Body of pancreas (tissue), 4 donors: Measurements from ENCODE around the gene IKZF4. TPM values are rescaled to one million over a fixed set of nuclear protein-coding genes. Genes with fewer than 3 reads are reported as not detected.
"Not testable (repeated sequence)": the region's sequence is repeated elsewhere in the genome, so short reads cannot be mapped to it uniquely, and the experiment has no call there.

Experiments
- ATAC-seq: fragments of 150-250 bp; one replicate; pipeline ENCODE4 v1.9.1; 2016
- DNase-seq, 4 donors: peaks; one replicate each; pipeline ENCODE4 v3.0.0-alpha.2; 2019
- H3K27ac ChIP-seq, 4 donors: fragments of 200-600 bp; sonication (generic); 1 replicate in 3 of 4; 2 replicates in 1 of 4; pipeline versions ENCODE4 v1.5.1 to v1.6.1; 2016 to 2019; ENCODE audit warnings: mild to moderate bottlenecking in 1 of 4, mixed read lengths in 1 of 4, moderate library complexity in 1 of 4
- H3K27me3 ChIP-seq, 2 donors: fragments of 200-600 bp; sonication (generic); one replicate each; pipeline ENCODE4 v1.6.0; 2016; ENCODE audit warnings: mild to moderate bottlenecking in 1 of 2
- H3K36me3 ChIP-seq, 2 donors: fragments of 200-600 bp; sonication (generic); replicated peaks in 1 of 2; 2 replicates each; pipeline ENCODE4 v1.5.1; 2016; ENCODE audit warnings: low read depth in 2 of 2; ENCODE audit not compliant: insufficient read depth in 1 of 2
- H3K4me1 ChIP-seq: fragments of 200-600 bp; sonication (generic); one replicate; pipeline ENCODE4 v1.6.0; 2016
- H3K4me3 ChIP-seq, 2 donors: fragments of 200-600 bp; sonication (generic); 1 replicate in 1 of 2; 2 replicates in 1 of 2; pipeline ENCODE4 v1.5.1; 2016 to 2019
- H3K9me3 ChIP-seq, 3 donors: fragments of 200-600 bp; sonication (generic); 1 replicate in 2 of 3; 2 replicates in 1 of 3; pipeline ENCODE4 v1.5.1; 2016
- POLR2A ChIP-seq, 3 donors: fragments of 450-650 bp; IDR thresholded peaks; one replicate each; pipeline ENCODE4 v1.6.1; 2016; ENCODE audit warnings: antibody characterized with exemption in 3 of 3, mild to moderate bottlenecking in 2 of 3
- WGBS, 2 donors: methylation state at CpG; one replicate each; pipeline ENCODE4 v1.1.5; 2017; 5-methylcytosine and 5-hydroxymethylcytosine counted together
- intact Hi-C: fragments of 100-400 bp; cut with DNase I; formaldehyde crosslinking; loops from one replicate; pipeline ENCODE4 v1.15.1; 2023
- total RNA-seq, 2 donors: library from RNA; depleted of rRNA; stranded (reverse); fragments of >200 nt; gene quantifications; one replicate each; pipeline ENCODE4 v1.1.0, GENCODE V29; 2016
- TF ChIP-seq, protein P1 (sequence below), 7 experiments: fragments of 450-650 bp in 4 of 7; fragments of 200-600 bp in 3 of 7; sonication (generic) in 3 of 7; IDR thresholded peaks; one replicate each; pipeline ENCODE4 v1.5.1; 2016 to 2019; ENCODE audit warnings: antibody characterized with exemption in 7 of 7

IKZF4 gene
- total RNA-seq, 2 donors from 2014 or later, result 2.6 to 7.6 TPM

DNA sequence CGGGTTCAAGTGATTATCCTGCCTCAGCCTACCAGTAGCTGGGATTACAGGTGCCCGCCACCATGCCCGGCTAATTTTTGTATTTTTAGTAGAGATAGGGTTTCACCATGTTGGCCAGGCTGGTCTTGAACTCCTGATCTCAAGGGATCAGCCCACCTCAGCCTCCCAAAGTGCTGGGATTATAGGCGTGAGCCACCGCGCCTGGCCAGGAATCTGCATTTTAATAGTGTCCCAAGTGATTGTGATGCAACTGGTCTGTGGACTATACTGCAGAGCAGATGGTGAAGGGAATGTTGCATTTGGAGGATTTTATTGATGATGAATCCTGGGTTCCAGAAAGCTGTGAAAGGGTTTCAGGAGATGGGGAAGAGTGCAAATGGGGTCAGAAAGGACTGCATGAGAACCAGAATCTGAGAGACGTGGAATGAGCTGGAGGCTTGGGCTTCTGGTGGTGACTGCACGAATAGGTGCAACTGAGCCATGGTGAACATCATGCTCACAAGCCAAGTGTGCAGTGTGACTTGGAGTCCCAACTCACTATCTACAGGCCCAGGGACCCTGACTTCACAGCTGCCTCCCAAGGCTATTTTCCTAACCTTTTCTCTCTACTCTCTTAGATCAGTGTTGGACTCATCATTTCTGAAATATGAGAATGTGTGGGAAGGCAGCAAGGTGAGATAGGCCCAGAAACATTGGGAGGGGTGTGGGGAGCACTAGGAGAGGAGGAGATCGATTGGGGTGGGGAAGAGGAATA is 25.4 kb downstream of the IKZF4 start:
- Histone ChIP-seq H3K36me3 (peaks cover 3 to 10% of the 10 kb centered on the region in 2 donors), H3K27me3 (no peaks in the 10 kb centered on the region), H3K9me3 (no peaks in the 10 kb centered on the region), H3K4me1 (peaks cover 13% of the 10 kb centered on the region), H3K4me3 (no peak overlapping the region), H3K27ac (peak overlapping the region in 1 of 4 donors; percentile 45)
- WGBS, 2 donors, result 65 to 82% methylated on average over 9 of the region's 9 CpGs
- no peak for ATAC-seq
- intact Hi-C loops, result no loop called here
- TF ChIP-seq POLR2A (IDR thresholded peaks at IDR 0.05), result no peak
- TF ChIP-seq, protein P1, sequence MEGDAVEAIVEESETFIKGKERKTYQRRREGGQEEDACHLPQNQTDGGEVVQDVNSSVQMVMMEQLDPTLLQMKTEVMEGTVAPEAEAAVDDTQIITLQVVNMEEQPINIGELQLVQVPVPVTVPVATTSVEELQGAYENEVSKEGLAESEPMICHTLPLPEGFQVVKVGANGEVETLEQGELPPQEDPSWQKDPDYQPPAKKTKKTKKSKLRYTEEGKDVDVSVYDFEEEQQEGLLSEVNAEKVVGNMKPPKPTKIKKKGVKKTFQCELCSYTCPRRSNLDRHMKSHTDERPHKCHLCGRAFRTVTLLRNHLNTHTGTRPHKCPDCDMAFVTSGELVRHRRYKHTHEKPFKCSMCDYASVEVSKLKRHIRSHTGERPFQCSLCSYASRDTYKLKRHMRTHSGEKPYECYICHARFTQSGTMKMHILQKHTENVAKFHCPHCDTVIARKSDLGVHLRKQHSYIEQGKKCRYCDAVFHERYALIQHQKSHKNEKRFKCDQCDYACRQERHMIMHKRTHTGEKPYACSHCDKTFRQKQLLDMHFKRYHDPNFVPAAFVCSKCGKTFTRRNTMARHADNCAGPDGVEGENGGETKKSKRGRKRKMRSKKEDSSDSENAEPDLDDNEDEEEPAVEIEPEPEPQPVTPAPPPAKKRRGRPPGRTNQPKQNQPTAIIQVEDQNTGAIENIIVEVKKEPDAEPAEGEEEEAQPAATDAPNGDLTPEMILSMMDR (IDR thresholded peaks at IDR 0.05), result no peak
- no peak for DNase-seq

DNA sequence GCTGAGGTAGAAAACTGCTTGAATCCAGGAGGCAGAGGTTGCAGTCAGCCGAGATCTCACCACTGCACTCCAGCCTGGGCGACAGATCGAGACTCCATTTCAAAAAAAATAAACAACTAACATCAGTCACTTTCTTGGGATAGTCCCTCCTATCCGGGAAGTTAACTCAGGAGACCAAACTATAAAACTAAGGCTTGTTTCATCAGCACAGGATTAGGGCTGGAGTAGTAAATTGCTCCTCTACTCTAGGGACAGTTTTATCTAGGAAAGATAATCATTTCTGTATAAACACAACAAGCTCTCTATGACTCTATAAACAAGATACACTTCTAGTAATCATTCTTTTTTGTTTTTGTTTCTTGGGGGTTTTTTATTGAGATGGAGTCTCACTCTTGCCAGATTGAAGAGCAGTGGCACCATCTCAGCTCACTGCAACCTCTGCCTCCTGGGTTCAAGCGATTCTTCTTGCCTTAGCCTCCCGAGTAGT is 32.6 kb downstream of the IKZF4 start:
- TF ChIP-seq POLR2A (IDR thresholded peaks at IDR 0.05), result no peak
- TF ChIP-seq, protein P1 (IDR thresholded peaks at IDR 0.05), result no peak
- Histone ChIP-seq H3K4me1 (no peaks in the 10 kb centered on the region), H3K9me3 (no peaks in the 10 kb centered on the region), H3K27ac (no peak overlapping the region), H3K27me3 (no peaks in the 10 kb centered on the region), H3K4me3 (no peak overlapping the region), H3K36me3 (no peaks in the 10 kb centered on the region)
- intact Hi-C loops, result no loop called here
- WGBS, 2 donors, result 82% methylated on average over 6 of the region's 6 CpGs
- no peak for DNase-seq
- ATAC-seq, result no peak

DNA sequence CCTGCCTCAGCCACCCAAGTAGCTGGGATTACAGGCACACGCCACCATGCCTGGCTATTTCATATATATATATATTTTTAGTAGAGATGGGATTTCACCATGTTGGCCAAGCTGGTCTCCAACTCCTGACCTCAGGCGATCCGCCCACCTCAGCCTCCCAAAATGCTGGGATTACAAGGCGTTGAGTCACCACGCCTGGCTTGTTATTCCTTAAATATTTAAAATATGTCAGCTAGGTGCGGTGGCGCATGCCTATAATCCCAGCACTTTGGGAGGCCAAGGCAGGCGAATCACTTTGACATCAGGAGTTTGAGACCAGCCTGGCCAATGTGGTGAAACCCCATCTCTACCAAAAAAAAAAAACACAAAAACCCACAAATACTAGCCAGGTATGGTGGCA is 39.1 kb downstream of the IKZF4 start:
- H3K4me3 ChIP-seq, H3K4me1 ChIP-seq, H3K36me3 ChIP-seq, H3K27me3 ChIP-seq, intact Hi-C loops, DNase-seq, H3K9me3 ChIP-seq, H3K27ac ChIP-seq, ATAC-seq: not testable (repeated sequence)
- WGBS, 2 donors, result 89 to 91% methylated on average over 6 to 8 of the region's 8 CpGs

DNA sequence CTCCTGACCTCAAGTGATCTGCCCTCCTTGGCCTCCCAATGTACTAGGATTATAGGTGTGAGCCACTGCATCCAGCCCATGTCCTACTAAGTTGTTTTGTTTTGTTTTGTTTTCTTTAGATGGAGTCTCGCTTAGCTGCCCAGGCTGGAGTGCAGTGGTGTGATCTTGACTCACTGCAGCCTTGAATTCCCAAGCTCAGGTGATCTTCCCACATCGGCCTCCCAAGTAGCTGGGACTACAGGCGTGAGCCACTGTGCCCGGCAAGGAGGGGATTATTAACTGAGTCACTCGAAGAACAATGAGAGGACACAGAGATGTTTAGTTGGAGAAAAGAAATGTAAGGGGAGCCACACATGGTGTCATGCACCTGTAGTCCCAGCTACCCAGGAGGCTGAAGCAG is 41.1 kb downstream of the IKZF4 start:
- DNase-seq (no peak), ATAC-seq (no peak)
- Histone ChIP-seq H3K36me3 (no peaks in the 10 kb centered on the region), H3K27me3 (no peaks in the 10 kb centered on the region), H3K4me1 (no peaks in the 10 kb centered on the region), H3K4me3 (no peak overlapping the region), H3K27ac (no peak overlapping the region), H3K9me3 (no peaks in the 10 kb centered on the region)
- intact Hi-C loops, result no loop called here
- TF ChIP-seq POLR2A (IDR thresholded peaks at IDR 0.05), result no peak
- TF ChIP-seq, protein P1 (IDR thresholded peaks at IDR 0.05), result no peak
- 57 to 66% methylated on average over 4 to 5 of the region's 5 CpGs for WGBS, 2 donors

DNA sequence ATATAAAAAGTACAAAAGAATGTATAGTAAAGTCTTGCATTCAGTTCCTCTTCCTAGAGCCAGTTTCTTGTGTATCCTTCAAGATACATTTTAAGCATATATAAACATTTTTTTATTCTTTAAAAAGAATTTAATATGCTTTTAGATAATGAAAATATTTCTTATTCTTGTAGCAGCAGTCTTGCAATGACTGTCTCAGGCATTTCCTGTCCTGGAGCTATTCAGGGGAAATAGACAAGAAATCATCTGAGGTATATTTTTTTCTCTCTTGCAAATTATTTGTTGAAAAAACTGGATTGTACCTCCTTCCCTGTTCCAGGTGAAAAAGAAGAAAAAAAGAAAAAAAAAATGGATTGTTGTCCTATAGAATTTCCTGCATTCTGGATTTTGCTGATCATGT is 42.2 kb downstream of the IKZF4 start:
- DNase-seq (no peak), ATAC-seq (no peak)
- no peak overlapping the region for H3K4me3 ChIP-seq
- no peaks in the 10 kb centered on the region for H3K27me3 ChIP-seq
- H3K4me1 ChIP-seq, result no peaks in the 10 kb centered on the region
- H3K27ac ChIP-seq, result no peak overlapping the region
- no peaks in the 10 kb centered on the region for H3K9me3 ChIP-seq
- intact Hi-C loops, result no loop called here
- no peaks in the 10 kb centered on the region for H3K36me3 ChIP-seq
- TF ChIP-seq, protein P1 (IDR thresholded peaks at IDR 0.05), result no peak
- no peak for TF ChIP-seq POLR2A (IDR thresholded peaks at IDR 0.05)
